ENCODE data around the gene STK32A. TPM values are rescaled to one million over a fixed set of nuclear protein-coding genes. Genes with fewer than 3 reads are reported as not detected.

Gene STK32A
- total and polyA plus RNA-seq, 2 experiments from 2014 or later = 2.4 to 2.8 TPM

DNA sequence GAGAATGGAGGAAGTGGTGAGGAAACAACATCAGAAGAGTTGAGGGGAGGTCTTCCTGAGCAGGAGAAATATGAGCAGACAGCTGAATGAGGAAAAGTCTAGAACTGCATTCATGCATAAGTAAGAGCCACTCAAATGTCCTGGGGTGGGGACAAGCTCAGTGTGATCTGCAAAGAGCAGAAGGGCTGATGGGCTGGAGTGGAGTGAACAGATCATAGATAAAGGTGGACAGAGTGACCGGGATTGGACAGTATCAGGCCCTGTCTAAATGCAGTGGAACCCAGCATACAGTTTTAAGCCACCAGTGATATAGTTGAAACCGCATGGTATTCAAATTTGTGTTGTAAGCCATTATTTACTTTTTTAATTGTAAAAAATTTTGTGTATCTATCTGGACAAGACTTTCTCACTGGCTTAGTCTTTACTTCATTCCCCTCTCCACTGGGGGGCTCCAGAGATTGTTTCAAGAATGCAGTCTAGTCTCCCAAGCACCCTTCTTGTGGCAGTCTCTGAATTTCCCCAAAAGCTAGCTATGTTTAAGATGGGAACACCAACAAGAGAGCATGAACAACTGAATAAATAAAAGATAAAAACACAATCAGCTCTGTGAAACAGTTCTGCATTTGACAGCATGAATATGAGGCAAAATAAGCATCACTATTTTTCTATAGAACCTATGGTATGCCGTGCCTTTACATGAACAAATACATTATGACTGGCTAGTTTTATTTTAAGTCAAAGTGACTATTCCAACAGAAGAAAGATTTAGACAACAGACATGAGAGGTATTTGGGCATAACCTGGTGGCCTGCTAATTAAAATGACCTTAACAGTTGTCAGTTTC is 10.7 kb upstream of the STK32A start:
- H3K79me2 ChIP-seq (replicated peaks; ENCODE audit: insufficient read depth) = no peaks in the 10 kb centered on the region
- no peaks in the 10 kb centered on the region for H3K9me2 ChIP-seq (ENCODE audit: insufficient read depth)
- H3K9me3 Mint-ChIP-seq = no peaks in the 10 kb centered on the region
- no peak overlapping the region for H3K27ac Mint-ChIP-seq
- peaks cover 14% of the 10 kb centered on the region for H3K4me1 ChIP-seq (ENCODE audit: insufficient read depth)
- TF ChIP-seq, protein P1, sequence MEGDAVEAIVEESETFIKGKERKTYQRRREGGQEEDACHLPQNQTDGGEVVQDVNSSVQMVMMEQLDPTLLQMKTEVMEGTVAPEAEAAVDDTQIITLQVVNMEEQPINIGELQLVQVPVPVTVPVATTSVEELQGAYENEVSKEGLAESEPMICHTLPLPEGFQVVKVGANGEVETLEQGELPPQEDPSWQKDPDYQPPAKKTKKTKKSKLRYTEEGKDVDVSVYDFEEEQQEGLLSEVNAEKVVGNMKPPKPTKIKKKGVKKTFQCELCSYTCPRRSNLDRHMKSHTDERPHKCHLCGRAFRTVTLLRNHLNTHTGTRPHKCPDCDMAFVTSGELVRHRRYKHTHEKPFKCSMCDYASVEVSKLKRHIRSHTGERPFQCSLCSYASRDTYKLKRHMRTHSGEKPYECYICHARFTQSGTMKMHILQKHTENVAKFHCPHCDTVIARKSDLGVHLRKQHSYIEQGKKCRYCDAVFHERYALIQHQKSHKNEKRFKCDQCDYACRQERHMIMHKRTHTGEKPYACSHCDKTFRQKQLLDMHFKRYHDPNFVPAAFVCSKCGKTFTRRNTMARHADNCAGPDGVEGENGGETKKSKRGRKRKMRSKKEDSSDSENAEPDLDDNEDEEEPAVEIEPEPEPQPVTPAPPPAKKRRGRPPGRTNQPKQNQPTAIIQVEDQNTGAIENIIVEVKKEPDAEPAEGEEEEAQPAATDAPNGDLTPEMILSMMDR (conservative IDR thresholded peaks at IDR 0.05; ENCODE audit: low read depth in 2 of 2) = peak; percentile 81 to 82
- TF ChIP-seq CREB1 (CRISPR knock-in tag; IDR thresholded peaks at IDR 0.05; ENCODE audit: low read depth) = no peak
- no peak overlapping the region for H3K4me3 Mint-ChIP-seq
- H3K27me3 ChIP-seq (ENCODE audit: insufficient read depth) = no peaks in the 10 kb centered on the region
- 0 out of 2 replicates have a peak overlapping the region, but pooled peaks have one; percentile 50 for H3K4me2 ChIP-seq
- no peaks in the 10 kb centered on the region for H3K27me3 Mint-ChIP-seq (ENCODE audit: insufficient read depth, low read depth, poor library complexity)
- peak; percentile 89 for ATAC-seq
- H3K4me3 ChIP-seq = no peak overlapping the region
- H3K27ac ChIP-seq (ENCODE audit: low read depth) = no peak overlapping the region
- H2AFZ ChIP-seq = no peak overlapping the region
- H3K36me3 ChIP-seq (ENCODE audit: insufficient read depth) = no peaks in the 10 kb centered on the region
- peak; percentile 73 for DNase-seq (ENCODE audit: low spot score)
- no peaks in the 10 kb centered on the region for H3K36me3 Mint-ChIP-seq (ENCODE audit: low read depth)
- H4K20me1 ChIP-seq (replicated peaks; ENCODE audit: insufficient read depth) = no peaks in the 10 kb centered on the region
- no peaks in the 10 kb centered on the region for H3F3A ChIP-seq (replicated peaks; ENCODE audit: low read depth)
- H3K4me1 Mint-ChIP-seq = peaks cover 10% of the 10 kb centered on the region

DNA sequence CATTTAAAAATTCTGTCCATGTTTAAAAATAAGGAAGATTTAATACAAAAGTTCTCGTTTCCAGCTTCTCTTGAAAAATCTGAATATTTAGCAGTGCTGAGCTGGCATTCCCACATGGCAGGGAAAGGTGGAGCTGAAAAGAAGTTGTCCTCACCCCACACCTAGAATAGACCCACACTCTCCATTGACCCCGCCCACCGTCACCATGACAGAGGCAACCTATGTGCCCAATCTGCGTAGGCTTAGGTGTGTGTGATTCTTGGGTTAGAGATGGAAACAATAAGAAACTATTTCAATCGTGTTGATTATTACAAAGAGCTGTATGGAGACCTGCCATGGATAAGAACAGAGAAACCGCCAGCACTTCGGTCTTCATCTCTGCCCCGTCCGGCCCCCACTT is 8.9 kb upstream of the STK32A start:
- Mint-ChIP-seq H3K27me3 (ENCODE audit: insufficient read depth, low read depth, poor library complexity) (peaks cover 2% of the 10 kb centered on the region), H3K27ac (0 out of 2 replicates have a peak overlapping the region, but pooled peaks have one; percentile 21), H3K36me3 (ENCODE audit: low read depth) (no peaks in the 10 kb centered on the region), H3K4me3 (no peak overlapping the region), H3K4me1 (peaks cover 10% of the 10 kb centered on the region), H3K9me3 (no peaks in the 10 kb centered on the region)
- no peaks in the 10 kb centered on the region for H3F3A ChIP-seq (replicated peaks; ENCODE audit: low read depth)
- H3K4me1 ChIP-seq (ENCODE audit: insufficient read depth) = peaks cover 14% of the 10 kb centered on the region
- no peak overlapping the region for H3K4me3 ChIP-seq
- H3K79me2 ChIP-seq (replicated peaks; ENCODE audit: insufficient read depth) = no peaks in the 10 kb centered on the region
- H3K27me3 ChIP-seq (ENCODE audit: insufficient read depth) = no peaks in the 10 kb centered on the region
- no peak overlapping the region for H3K27ac ChIP-seq (ENCODE audit: low read depth)
- H3K9me2 ChIP-seq (ENCODE audit: insufficient read depth) = no peaks in the 10 kb centered on the region
- no peaks in the 10 kb centered on the region for H4K20me1 ChIP-seq (replicated peaks; ENCODE audit: insufficient read depth)
- no peaks in the 10 kb centered on the region for H3K36me3 ChIP-seq (ENCODE audit: insufficient read depth)
- ATAC-seq (0 out of 3 replicates have a peak, but pooled peaks have one; percentile 28), DNase-seq (ENCODE audit: low spot score) (peak; percentile 17)
- H3K4me2 ChIP-seq = no peak overlapping the region
- peak overlapping the region; percentile 72; the same call in 1 of the 2 replicates for H2AFZ ChIP-seq
- TF ChIP-seq NANOG (IDR thresholded peaks at IDR 0.05; ENCODE audit: borderline replicate concordance) = no peak
- TF ChIP-seq, protein P2, sequence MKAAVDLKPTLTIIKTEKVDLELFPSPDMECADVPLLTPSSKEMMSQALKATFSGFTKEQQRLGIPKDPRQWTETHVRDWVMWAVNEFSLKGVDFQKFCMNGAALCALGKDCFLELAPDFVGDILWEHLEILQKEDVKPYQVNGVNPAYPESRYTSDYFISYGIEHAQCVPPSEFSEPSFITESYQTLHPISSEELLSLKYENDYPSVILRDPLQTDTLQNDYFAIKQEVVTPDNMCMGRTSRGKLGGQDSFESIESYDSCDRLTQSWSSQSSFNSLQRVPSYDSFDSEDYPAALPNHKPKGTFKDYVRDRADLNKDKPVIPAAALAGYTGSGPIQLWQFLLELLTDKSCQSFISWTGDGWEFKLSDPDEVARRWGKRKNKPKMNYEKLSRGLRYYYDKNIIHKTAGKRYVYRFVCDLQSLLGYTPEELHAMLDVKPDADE (IDR thresholded peaks at IDR 0.05) = no peak
- TF ChIP-seq ZNF114 (CRISPR knock-in tag; IDR thresholded peaks at IDR 0.05) = no peak
- TF ChIP-seq EZH2 (IDR thresholded peaks at IDR 0.05; ENCODE audit: low read depth, unreplicated experiment) = no peak
- TF ChIP-seq, protein P3, sequence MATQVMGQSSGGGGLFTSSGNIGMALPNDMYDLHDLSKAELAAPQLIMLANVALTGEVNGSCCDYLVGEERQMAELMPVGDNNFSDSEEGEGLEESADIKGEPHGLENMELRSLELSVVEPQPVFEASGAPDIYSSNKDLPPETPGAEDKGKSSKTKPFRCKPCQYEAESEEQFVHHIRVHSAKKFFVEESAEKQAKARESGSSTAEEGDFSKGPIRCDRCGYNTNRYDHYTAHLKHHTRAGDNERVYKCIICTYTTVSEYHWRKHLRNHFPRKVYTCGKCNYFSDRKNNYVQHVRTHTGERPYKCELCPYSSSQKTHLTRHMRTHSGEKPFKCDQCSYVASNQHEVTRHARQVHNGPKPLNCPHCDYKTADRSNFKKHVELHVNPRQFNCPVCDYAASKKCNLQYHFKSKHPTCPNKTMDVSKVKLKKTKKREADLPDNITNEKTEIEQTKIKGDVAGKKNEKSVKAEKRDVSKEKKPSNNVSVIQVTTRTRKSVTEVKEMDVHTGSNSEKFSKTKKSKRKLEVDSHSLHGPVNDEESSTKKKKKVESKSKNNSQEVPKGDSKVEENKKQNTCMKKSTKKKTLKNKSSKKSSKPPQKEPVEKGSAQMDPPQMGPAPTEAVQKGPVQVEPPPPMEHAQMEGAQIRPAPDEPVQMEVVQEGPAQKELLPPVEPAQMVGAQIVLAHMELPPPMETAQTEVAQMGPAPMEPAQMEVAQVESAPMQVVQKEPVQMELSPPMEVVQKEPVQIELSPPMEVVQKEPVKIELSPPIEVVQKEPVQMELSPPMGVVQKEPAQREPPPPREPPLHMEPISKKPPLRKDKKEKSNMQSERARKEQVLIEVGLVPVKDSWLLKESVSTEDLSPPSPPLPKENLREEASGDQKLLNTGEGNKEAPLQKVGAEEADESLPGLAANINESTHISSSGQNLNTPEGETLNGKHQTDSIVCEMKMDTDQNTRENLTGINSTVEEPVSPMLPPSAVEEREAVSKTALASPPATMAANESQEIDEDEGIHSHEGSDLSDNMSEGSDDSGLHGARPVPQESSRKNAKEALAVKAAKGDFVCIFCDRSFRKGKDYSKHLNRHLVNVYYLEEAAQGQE (IDR thresholded peaks at IDR 0.05; ENCODE audit: unreplicated experiment) = no peak
